ENCODE data around the gene FERMT3.

The FERMT3 gene

GRCh38 chr11:64186492-64187165 lies 19.9 kb upstream of the FERMT3 start:
- DNase-seq: peak; percentile 48 to 61

- no peak for DNase-seq
Measured at GRCh38 chr11:64192434-64192833, 14.1 kb upstream of the FERMT3 start.

- no peak for DNase-seq
Measured at GRCh38 chr11:64196626-64197025, 9.9 kb upstream of the FERMT3 start.

GRCh38 chr11:64198511-64198910 lies 8.0 kb upstream of the FERMT3 start:
- no peak for DNase-seq

GRCh38 chr11:64201543-64201942 lies 5.0 kb upstream of the FERMT3 start:
- DNase-seq: no peak

- no peak for DNase-seq
Measured at GRCh38 chr11:64202992-64203391, 3.5 kb upstream of the FERMT3 start.

- no peak for DNase-seq
Measured at GRCh38 chr11:64203421-64204079, 3.0 kb upstream of the FERMT3 start.

- DNase-seq: no peak
Measured at GRCh38 chr11:64204080-64204440, 2.5 kb upstream of the FERMT3 start.

GRCh38 chr11:64204464-64204989 lies 2.0 kb upstream of the FERMT3 start:
- DNase-seq: peak; percentile 80 to 84

- peak; percentile 84 to 88 for DNase-seq
Measured at GRCh38 chr11:64207256-64208085, 950 bp downstream of the FERMT3 start.

- DNase-seq: no peak
Measured at GRCh38 chr11:64208086-64208795, 1.7 kb downstream of the FERMT3 start.

- no peak for DNase-seq
Measured at GRCh38 chr11:64208796-64209562, 2.5 kb downstream of the FERMT3 start.

GRCh38 chr11:64209563-64209843 lies 3.0 kb downstream of the FERMT3 start:
- no peak for DNase-seq

- no peak for DNase-seq
Measured at GRCh38 chr11:64210301-64211020, 3.9 kb downstream of the FERMT3 start.

GRCh38 chr11:64211181-64211872 lies 4.8 kb downstream of the FERMT3 start:
- no peak for DNase-seq

- DNase-seq: no peak
Measured at GRCh38 chr11:64216879-64217278, 10.4 kb downstream of the FERMT3 start.

- DNase-seq: no peak
Measured at GRCh38 chr11:64218628-64219353, 12.3 kb downstream of the FERMT3 start.

- DNase-seq: no peak
Measured at GRCh38 chr11:64219354-64219684, 12.8 kb downstream of the FERMT3 start.

- no peak for DNase-seq
Measured at GRCh38 chr11:64219755-64220154, 13.2 kb downstream of the FERMT3 start.

GRCh38 chr11:64220271-64220670 lies 13.8 kb downstream of the FERMT3 start:
- DNase-seq: no peak

- no peak for DNase-seq
Measured at GRCh38 chr11:64220798-64221197, 14.3 kb downstream of the FERMT3 start.

All from activated CD4-positive, alpha-beta T cell treated with anti-CD3 and anti-CD28 coated beads, Interleukin-2, amount 50 U/mL, for 48 hours (primary cell).